H1 (cell line): Measurements from ENCODE around the gene CYP2E1. TPM values are rescaled to one million over a fixed set of nuclear protein-coding genes. Genes with fewer than 3 reads are reported as not detected.

Experiments
- CTCF ChIA-PET: fragments of 300-600 bp; sonication (Branson Sonifier 250); formaldehyde crosslinking; loops from one replicate; lab custom pipeline; 2021; ENCODE audit not compliant: partially characterized antibody; lab: Charles Lee
- POLR2A ChIA-PET: fragments of 300-600 bp; sonication (Branson Sonifier 250); formaldehyde crosslinking; loops from one replicate; lab custom pipeline; 2021; ENCODE audit warnings: inconsistent platforms; ENCODE audit not compliant: partially characterized antibody; lab: Charles Lee
- DNase-seq, 2 experiments: peaks; one replicate each; pipeline versions ENCODE4 v3.0.0 to v3.0.0-alpha.2; 2010 to 2022; ENCODE audit warnings: low spot score in 2 of 2, low read depth in 1 of 2, mixed read lengths in 1 of 2
- FAIRE-seq: peaks from 2 replicates; lab custom pipeline; 2011; peaks lifted over from hg19 to GRCh38; lab: Jason Lieb, UNC
- H2AFZ ChIP-seq: 2 replicates; pipeline ENCODE4 v1.8.1; 2012; ENCODE audit warnings: low read length, inconsistent platforms
- H2AK5ac ChIP-seq: 2 replicates; pipeline ENCODE4 v1.6.1; 2013; ENCODE audit warnings: low read depth, low read length
- H2BK120ac ChIP-seq: replicated peaks from 2 replicates; pipeline ENCODE3; 2013; ENCODE audit warnings: low read depth, low read length, inconsistent platforms
- H2BK12ac ChIP-seq: 2 replicates; pipeline ENCODE4 v1.6.1; 2013; ENCODE audit warnings: low read depth, low read length
- H2BK15ac ChIP-seq: 2 replicates; pipeline ENCODE4 v1.6.1; 2013; ENCODE audit warnings: low read length
- H2BK20ac ChIP-seq: 2 replicates; pipeline ENCODE4 v1.6.1; 2013; ENCODE audit warnings: low read length
- H2BK5ac ChIP-seq: 2 replicates; pipeline ENCODE4 v1.6.1; 2013; ENCODE audit warnings: low read depth, low read length
- H3K14ac ChIP-seq: 2 replicates; pipeline ENCODE4 v1.6.1; 2013; ENCODE audit warnings: inconsistent platforms; ENCODE audit not compliant: insufficient read length
- H3K18ac ChIP-seq: 2 replicates; pipeline ENCODE4 v1.6.1; 2013; ENCODE audit warnings: low read length; ENCODE audit errors: extremely low read depth
- H3K23ac ChIP-seq: 2 replicates; pipeline ENCODE4 v1.6.1; 2013; ENCODE audit warnings: inconsistent platforms; ENCODE audit not compliant: insufficient read length
- H3K23me2 ChIP-seq: 2 replicates; pipeline ENCODE4 v1.6.1; 2013; ENCODE audit warnings: low read depth, low read length
- H3K27ac ChIP-seq: 2 replicates; pipeline ENCODE4 v1.6.1; 2011; ENCODE audit warnings: low read depth, low read length, inconsistent platforms
- H3K27me3 ChIP-seq, 4 experiments: replicated peaks in 1 of 4; 1 replicate in 1 of 4; 2 replicates in 3 of 4; pipeline versions ENCODE4 v1.6.1 to v1.8.1; 2011 to 2013; ENCODE audit warnings: low read length in 3 of 4, mild to moderate bottlenecking in 3 of 4, inconsistent platforms in 2 of 4, mixed read lengths in 2 of 4, moderate library complexity in 1 of 4; ENCODE audit not compliant: control insufficient read depth in 3 of 4, insufficient read depth in 3 of 4; ENCODE audit errors: extremely low read depth in 1 of 4
- H3K36me3 ChIP-seq, 4 experiments: 2 replicates each; pipeline versions ENCODE4 v1.6.1 to v1.8.1; 2011 to 2013; ENCODE audit warnings: mild to moderate bottlenecking in 4 of 4, low read length in 3 of 4, moderate library complexity in 2 of 4, control low read depth in 1 of 4, inconsistent platforms in 1 of 4; ENCODE audit not compliant: insufficient read depth in 4 of 4, control insufficient read depth in 2 of 4
- H3K4ac ChIP-seq: replicated peaks from 2 replicates; pipeline ENCODE3; 2013; ENCODE audit warnings: low read length, low read depth, mixed read lengths, inconsistent platforms; ENCODE audit not compliant: insufficient read length
- H3K4me1 ChIP-seq, 4 experiments: replicated peaks in 1 of 4; 1 replicate in 1 of 4; 2 replicates in 3 of 4; pipeline versions ENCODE4 v1.6.1 to v1.8.1; 2011 to 2013; ENCODE audit warnings: low read length in 3 of 4, inconsistent platforms in 2 of 4, mixed read lengths in 1 of 4; ENCODE audit not compliant: insufficient read depth in 4 of 4, control insufficient read depth in 3 of 4
- H3K4me2 ChIP-seq, 2 experiments: 2 replicates each; pipeline versions ENCODE4 v1.6.1 to v1.8.1; 2011 to 2013; ENCODE audit warnings: low read depth in 2 of 2, low read length in 2 of 2, control low read depth in 1 of 2, inconsistent platforms in 1 of 2, mild to moderate bottlenecking in 1 of 2; ENCODE audit not compliant: insufficient read depth in 1 of 2
- H3K4me3 ChIP-seq, 4 experiments: fragments of 200-600, 300-600 bp in 1 of 4; sonication (generic), shearing (Covaris generic), sonication (Bioruptor Twin) in 1 of 4; 2 replicates each; pipeline versions ENCODE4 v1.5.1 to v1.8.1; 2011 to 2016; ENCODE audit warnings: low read length in 4 of 4, low read depth in 3 of 4, control low read depth in 2 of 4, inconsistent platforms in 2 of 4, mild to moderate bottlenecking in 2 of 4, mixed read lengths in 1 of 4, moderate library complexity in 1 of 4; ENCODE audit not compliant: insufficient read depth in 2 of 4; ENCODE audit errors: extremely low read depth in 1 of 4
- H3K56ac ChIP-seq: replicated peaks from 2 replicates; pipeline ENCODE3; 2013; ENCODE audit warnings: low read depth, mild to moderate bottlenecking, mixed read lengths, low read length, inconsistent platforms; ENCODE audit not compliant: insufficient read length
- H3K79me1 ChIP-seq: 2 replicates; pipeline ENCODE4 v1.6.1; 2013; ENCODE audit warnings: low read depth, low read length, control low read depth
- H3K79me2 ChIP-seq, 2 experiments: 2 replicates each; pipeline versions ENCODE4 v1.6.1 to v1.8.1; 2012 to 2013; ENCODE audit warnings: low read length in 2 of 2, mild to moderate bottlenecking in 2 of 2, inconsistent platforms in 1 of 2; ENCODE audit not compliant: insufficient read depth in 2 of 2, control insufficient read depth in 1 of 2
- H3K9ac ChIP-seq, 4 experiments: replicated peaks in 1 of 4; 1 replicate in 1 of 4; 2 replicates in 3 of 4; pipeline versions ENCODE4 v1.6.1 to v1.8.1; 2011 to 2013; ENCODE audit warnings: low read depth in 3 of 4, low read length in 3 of 4, control low read depth in 2 of 4, mild to moderate bottlenecking in 2 of 4, moderate library complexity in 2 of 4, inconsistent platforms in 1 of 4; ENCODE audit errors: extremely low read depth in 1 of 4
- H3K9me3 ChIP-seq, 2 experiments: 2 replicates each; pipeline versions ENCODE4 v1.6.1 to v1.8.1; 2012 to 2013; ENCODE audit warnings: mild to moderate bottlenecking in 2 of 2, moderate library complexity in 2 of 2, control low read depth in 1 of 2, inconsistent platforms in 1 of 2, low read depth in 1 of 2, low read length in 1 of 2, mixed read lengths in 1 of 2; ENCODE audit not compliant: insufficient read depth in 2 of 2
- H4K20me1 ChIP-seq, 2 experiments: replicated peaks in 1 of 2; 2 replicates each; pipeline versions ENCODE3 to v1.8.1; 2011 to 2013; ENCODE audit warnings: inconsistent platforms in 2 of 2, low read length in 2 of 2, mild to moderate bottlenecking in 1 of 2; ENCODE audit not compliant: insufficient read depth in 2 of 2, control insufficient read depth in 1 of 2
- H4K5ac ChIP-seq: 2 replicates; pipeline ENCODE4 v1.6.1; 2013; ENCODE audit warnings: low read length, low read depth, mixed read lengths, inconsistent platforms; ENCODE audit not compliant: insufficient read length
- H4K8ac ChIP-seq: 2 replicates; pipeline ENCODE4 v1.8.0; 2013; ENCODE audit warnings: mild to moderate bottlenecking, moderate library complexity, low read length, inconsistent platforms; ENCODE audit not compliant: insufficient read depth; ENCODE audit errors: extremely low read depth
- H4K91ac ChIP-seq: replicated peaks from 2 replicates; pipeline ENCODE3; 2013; ENCODE audit warnings: low read length, mixed read lengths, inconsistent platforms; ENCODE audit not compliant: insufficient read length
- NRF1 ChIP-seq: IDR thresholded peaks from 2 replicates; pipeline ENCODE4 v1.6.1; 2011; ENCODE audit warnings: mild to moderate bottlenecking, low read depth, low read length, improper control_type of control experiment
- WGBS, 2 experiments: shearing (Covaris generic) in 1 of 2; methylation state at CpG; one replicate each; pipeline versions ENCODE4 v1.1.6 to v1.1.7; 2013 to 2015; ENCODE audit warnings: low lambda C conversion rate in 2 of 2, mixed read lengths in 2 of 2, inconsistent platforms in 1 of 2, low coverage in 1 of 2, missing lambda C conversion rate in 1 of 2; ENCODE audit not compliant: insufficient replicate concordance in 2 of 2, insufficient coverage in 1 of 2, insufficient read length in 1 of 2; ENCODE audit errors: extremely low coverage in 1 of 2, missing lambda C conversion rate in 1 of 2; 5-methylcytosine and 5-hydroxymethylcytosine counted together
- polyA plus RNA-seq, 7 experiments: library from polyadenylated mRNA; depleted of rRNA in 3 of 7; stranded (reverse) in 5 of 7; unstranded in 2 of 7; fragments of >200 nt in 5 of 7; fragments of 200-250 nt in 2 of 7; gene quantifications; 1 replicate in 5 of 7; 2 replicates in 1 of 7; 4 replicates in 1 of 7; pipeline versions ENCODE4 v1.2.1 to v1.2.3, GENCODE V29; 2011 to 2013; ENCODE audit warnings: missing spikeins in 2 of 7, mixed read lengths in 2 of 7
- total RNA-seq: library from RNA; stranded (reverse); fragmentation: NEBNext Ultra II Directional; extraction: Animal tissue kit (Norgen Biotek cat#: 25700); gene quantifications from 2 replicates; pipeline ENCODE4 v1.2.1, GENCODE V29; 2021

The CYP2E1 gene
- total and polyA plus RNA-seq, 2 of the 8 experiments (the other 6 are each of a cell fraction or from before 2014, with no cell fraction given) = 0.11 TPM; not detected in 1

GRCh38 chr10:133564816-133565215 lies 37.7 kb downstream of the CYP2E1 start:
- no peak overlapping the region for H3K56ac ChIP-seq
- POLR2A ChIA-PET = no interaction called here
- H4K91ac ChIP-seq = no peak overlapping the region

More at GRCh38 chr10:133564816-133565215, 37.7 kb downstream of the CYP2E1 start:
- WGBS, 2 experiments = 83% methylated on average over 11 of the region's 12 CpGs; no CpG with 5 or more reads in 1 of the 2 experiments
- Histone ChIP-seq H2AK5ac (no peak overlapping the region), H3K4ac (no peak overlapping the region), H3K4me3 (no peak overlapping the region), H3K14ac (no peak overlapping the region), H2BK12ac (no peak overlapping the region), H2AFZ (no peak overlapping the region), H2BK15ac (no peak overlapping the region), H3K4me2 (no peak overlapping the region), H4K20me1 (no peaks in the 10 kb centered on the region), H3K9ac (no peak overlapping the region), H3K4me1 (no peaks in the 10 kb centered on the region), H4K5ac (no peak overlapping the region), H3K18ac (no peak overlapping the region), H4K8ac (no peak overlapping the region), H3K27ac (no peak overlapping the region), H2BK5ac (no peak overlapping the region), H2BK20ac (no peak overlapping the region), H3K9me3 (peaks cover 42 to 67% of the 10 kb centered on the region in 2 experiments), H2BK120ac (no peak overlapping the region), H3K79me2 (no peaks in the 10 kb centered on the region), H3K79me1 (no peaks in the 10 kb centered on the region), H3K23me2 (peaks cover 11% of the 10 kb centered on the region; the same call in 1 of the 2 replicates), H3K23ac (no peak overlapping the region), H3K27me3 (peaks cover 0 to 1% (median under 1%) of the 10 kb centered on the region in 4 experiments; a peak in 1 of 7 replicates), H3K36me3 (no peaks in the 10 kb centered on the region)
- CTCF ChIA-PET = no interaction called here
- DNase-seq (no peak), FAIRE-seq (no peak)
- TF ChIP-seq NRF1 = no peak
